ENCODE measurements around the gene SYT1. TPM values are rescaled to one million over a fixed set of nuclear protein-coding genes. Genes with fewer than 3 reads are reported as not detected.

SYT1 gene
- total and polyA plus RNA-seq, 4 donors = 0.53 to 0.84 (median 0.64) TPM

GRCh38 chr12:79415746-79416435 is 551.3 kb downstream of the SYT1 start:
- Histone ChIP-seq H3K4me1 (ENCODE audit: control insufficient read depth in 4 of 4, insufficient read depth in 4 of 4, low read length in 3 of 4) (peaks cover 0 to 3% (median 0%) of the 10 kb centered on the region in 4 donors), H3K4me3 (ENCODE audit: low read depth in 1 of 3, low read length in 3 of 3) (no peak overlapping the region), H3K9ac (ENCODE audit: low read depth in 1 of 2, low read length in 2 of 2) (no peak overlapping the region), H3K27me3 (ENCODE audit: control insufficient read depth in 4 of 4, insufficient read depth in 4 of 4, low read length in 3 of 4) (no peaks in the 10 kb centered on the region), H3K27ac (ENCODE audit: low read depth in 1 of 2, low read length in 2 of 2) (no peak overlapping the region), H3K9me3 (ENCODE audit: control insufficient read depth in 4 of 4, low read length in 3 of 4) (no peaks in the 10 kb centered on the region), H3K36me3 (ENCODE audit: control insufficient read depth in 4 of 4, insufficient read depth in 3 of 4, low read depth in 1 of 4, low read length in 3 of 4) (no peaks in the 10 kb centered on the region)
- WGBS = 57% methylated on average over 5 of the region's 5 CpGs
- TF ChIP-seq TAF1 (conservative IDR thresholded peaks at IDR 0.05) = no peak
- no peak for TF ChIP-seq HNF4G (IDR thresholded peaks at IDR 0.05)
- no peak for TF ChIP-seq JUND (IDR thresholded peaks at IDR 0.05)
- TF ChIP-seq EGR1 (IDR thresholded peaks at IDR 0.05; ENCODE audit: low read depth in 2 of 2) = no peak
- TF ChIP-seq RAD21 (IDR thresholded peaks at IDR 0.05) = no peak
- TF ChIP-seq YY1 (IDR thresholded peaks at IDR 0.05) = no peak
- no peak for TF ChIP-seq SP1 (IDR thresholded peaks at IDR 0.05)
- no peak for TF ChIP-seq GABPA (IDR thresholded peaks at IDR 0.05 in 1 of 2, conservative IDR thresholded peaks at IDR 0.05 in 1 of 2)
- TF ChIP-seq ZBTB33 (IDR thresholded peaks at IDR 0.05) = no peak
- TF ChIP-seq FOXA2 (IDR thresholded peaks at IDR 0.05) = no peak
- TF ChIP-seq, protein P1, sequence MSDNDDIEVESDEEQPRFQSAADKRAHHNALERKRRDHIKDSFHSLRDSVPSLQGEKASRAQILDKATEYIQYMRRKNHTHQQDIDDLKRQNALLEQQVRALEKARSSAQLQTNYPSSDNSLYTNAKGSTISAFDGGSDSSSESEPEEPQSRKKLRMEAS (IDR thresholded peaks at IDR 0.05) = no peak
- no peak for TF ChIP-seq FOXA1 (IDR thresholded peaks at IDR 0.05)
- TF ChIP-seq, protein P2, sequence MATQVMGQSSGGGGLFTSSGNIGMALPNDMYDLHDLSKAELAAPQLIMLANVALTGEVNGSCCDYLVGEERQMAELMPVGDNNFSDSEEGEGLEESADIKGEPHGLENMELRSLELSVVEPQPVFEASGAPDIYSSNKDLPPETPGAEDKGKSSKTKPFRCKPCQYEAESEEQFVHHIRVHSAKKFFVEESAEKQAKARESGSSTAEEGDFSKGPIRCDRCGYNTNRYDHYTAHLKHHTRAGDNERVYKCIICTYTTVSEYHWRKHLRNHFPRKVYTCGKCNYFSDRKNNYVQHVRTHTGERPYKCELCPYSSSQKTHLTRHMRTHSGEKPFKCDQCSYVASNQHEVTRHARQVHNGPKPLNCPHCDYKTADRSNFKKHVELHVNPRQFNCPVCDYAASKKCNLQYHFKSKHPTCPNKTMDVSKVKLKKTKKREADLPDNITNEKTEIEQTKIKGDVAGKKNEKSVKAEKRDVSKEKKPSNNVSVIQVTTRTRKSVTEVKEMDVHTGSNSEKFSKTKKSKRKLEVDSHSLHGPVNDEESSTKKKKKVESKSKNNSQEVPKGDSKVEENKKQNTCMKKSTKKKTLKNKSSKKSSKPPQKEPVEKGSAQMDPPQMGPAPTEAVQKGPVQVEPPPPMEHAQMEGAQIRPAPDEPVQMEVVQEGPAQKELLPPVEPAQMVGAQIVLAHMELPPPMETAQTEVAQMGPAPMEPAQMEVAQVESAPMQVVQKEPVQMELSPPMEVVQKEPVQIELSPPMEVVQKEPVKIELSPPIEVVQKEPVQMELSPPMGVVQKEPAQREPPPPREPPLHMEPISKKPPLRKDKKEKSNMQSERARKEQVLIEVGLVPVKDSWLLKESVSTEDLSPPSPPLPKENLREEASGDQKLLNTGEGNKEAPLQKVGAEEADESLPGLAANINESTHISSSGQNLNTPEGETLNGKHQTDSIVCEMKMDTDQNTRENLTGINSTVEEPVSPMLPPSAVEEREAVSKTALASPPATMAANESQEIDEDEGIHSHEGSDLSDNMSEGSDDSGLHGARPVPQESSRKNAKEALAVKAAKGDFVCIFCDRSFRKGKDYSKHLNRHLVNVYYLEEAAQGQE (IDR thresholded peaks at IDR 0.05) = no peak
- no peak for DNase-seq (ENCODE audit: low spot score)

GRCh38 chr12:79420146-79420618 is 555.6 kb downstream of the SYT1 start:
- Histone ChIP-seq H3K9ac (ENCODE audit: low read depth in 1 of 2, low read length in 2 of 2) (no peak overlapping the region), H3K9me3 (ENCODE audit: control insufficient read depth in 4 of 4, low read length in 3 of 4) (no peaks in the 10 kb centered on the region), H3K27me3 (ENCODE audit: control insufficient read depth in 4 of 4, insufficient read depth in 4 of 4, low read length in 3 of 4) (no peaks in the 10 kb centered on the region), H3K36me3 (ENCODE audit: control insufficient read depth in 4 of 4, insufficient read depth in 3 of 4, low read depth in 1 of 4, low read length in 3 of 4) (no peaks in the 10 kb centered on the region), H3K4me3 (ENCODE audit: low read depth in 1 of 3, low read length in 3 of 3) (no peak overlapping the region), H3K4me1 (ENCODE audit: control insufficient read depth in 4 of 4, insufficient read depth in 4 of 4, low read length in 3 of 4) (peaks cover 0 to 3% (median under 1%) of the 10 kb centered on the region in 4 donors), H3K27ac (ENCODE audit: low read depth in 1 of 2, low read length in 2 of 2) (no peak overlapping the region)
- no peak for DNase-seq (ENCODE audit: low spot score)
- TF ChIP-seq NR2F2 (IDR thresholded peaks at IDR 0.05) (no peak), RAD21 (IDR thresholded peaks at IDR 0.05) (peak; percentile 83 to 85), HNF4A (conservative IDR thresholded peaks at IDR 0.05) (peak in 1 of 2 donors; percentile 17), YY1 (IDR thresholded peaks at IDR 0.05) (no peak), TAF1 (conservative IDR thresholded peaks at IDR 0.05) (no peak), EGR1 (IDR thresholded peaks at IDR 0.05; ENCODE audit: low read depth in 2 of 2) (no peak), HNF4G (IDR thresholded peaks at IDR 0.05) (no peak), RXRA (IDR thresholded peaks at IDR 0.05) (peak; percentile 24 to 35), ATF3 (IDR thresholded peaks at IDR 0.05) (no peak), GABPA (IDR thresholded peaks at IDR 0.05 in 1 of 2, conservative IDR thresholded peaks at IDR 0.05 in 1 of 2) (no peak)
- TF ChIP-seq, protein P3, sequence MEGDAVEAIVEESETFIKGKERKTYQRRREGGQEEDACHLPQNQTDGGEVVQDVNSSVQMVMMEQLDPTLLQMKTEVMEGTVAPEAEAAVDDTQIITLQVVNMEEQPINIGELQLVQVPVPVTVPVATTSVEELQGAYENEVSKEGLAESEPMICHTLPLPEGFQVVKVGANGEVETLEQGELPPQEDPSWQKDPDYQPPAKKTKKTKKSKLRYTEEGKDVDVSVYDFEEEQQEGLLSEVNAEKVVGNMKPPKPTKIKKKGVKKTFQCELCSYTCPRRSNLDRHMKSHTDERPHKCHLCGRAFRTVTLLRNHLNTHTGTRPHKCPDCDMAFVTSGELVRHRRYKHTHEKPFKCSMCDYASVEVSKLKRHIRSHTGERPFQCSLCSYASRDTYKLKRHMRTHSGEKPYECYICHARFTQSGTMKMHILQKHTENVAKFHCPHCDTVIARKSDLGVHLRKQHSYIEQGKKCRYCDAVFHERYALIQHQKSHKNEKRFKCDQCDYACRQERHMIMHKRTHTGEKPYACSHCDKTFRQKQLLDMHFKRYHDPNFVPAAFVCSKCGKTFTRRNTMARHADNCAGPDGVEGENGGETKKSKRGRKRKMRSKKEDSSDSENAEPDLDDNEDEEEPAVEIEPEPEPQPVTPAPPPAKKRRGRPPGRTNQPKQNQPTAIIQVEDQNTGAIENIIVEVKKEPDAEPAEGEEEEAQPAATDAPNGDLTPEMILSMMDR (IDR thresholded peaks at IDR 0.05; ENCODE audit: low read depth, low read length, missing input control) = peak; percentile 55
- TF ChIP-seq, protein P1 (IDR thresholded peaks at IDR 0.05) = no peak

Measured in liver (tissue), 9 donors.